ENCODE measurements around the gene TLE6. TPM values are rescaled to one million over a fixed set of nuclear protein-coding genes. Genes with fewer than 3 reads are reported as not detected.
"Not testable (repeated sequence)": the region's sequence is repeated elsewhere in the genome, so short reads cannot be mapped to it uniquely, and the experiment has no call there.

The TLE6 gene
- total RNA-seq, 1 donor from 2014 or later = not detected

DNA sequence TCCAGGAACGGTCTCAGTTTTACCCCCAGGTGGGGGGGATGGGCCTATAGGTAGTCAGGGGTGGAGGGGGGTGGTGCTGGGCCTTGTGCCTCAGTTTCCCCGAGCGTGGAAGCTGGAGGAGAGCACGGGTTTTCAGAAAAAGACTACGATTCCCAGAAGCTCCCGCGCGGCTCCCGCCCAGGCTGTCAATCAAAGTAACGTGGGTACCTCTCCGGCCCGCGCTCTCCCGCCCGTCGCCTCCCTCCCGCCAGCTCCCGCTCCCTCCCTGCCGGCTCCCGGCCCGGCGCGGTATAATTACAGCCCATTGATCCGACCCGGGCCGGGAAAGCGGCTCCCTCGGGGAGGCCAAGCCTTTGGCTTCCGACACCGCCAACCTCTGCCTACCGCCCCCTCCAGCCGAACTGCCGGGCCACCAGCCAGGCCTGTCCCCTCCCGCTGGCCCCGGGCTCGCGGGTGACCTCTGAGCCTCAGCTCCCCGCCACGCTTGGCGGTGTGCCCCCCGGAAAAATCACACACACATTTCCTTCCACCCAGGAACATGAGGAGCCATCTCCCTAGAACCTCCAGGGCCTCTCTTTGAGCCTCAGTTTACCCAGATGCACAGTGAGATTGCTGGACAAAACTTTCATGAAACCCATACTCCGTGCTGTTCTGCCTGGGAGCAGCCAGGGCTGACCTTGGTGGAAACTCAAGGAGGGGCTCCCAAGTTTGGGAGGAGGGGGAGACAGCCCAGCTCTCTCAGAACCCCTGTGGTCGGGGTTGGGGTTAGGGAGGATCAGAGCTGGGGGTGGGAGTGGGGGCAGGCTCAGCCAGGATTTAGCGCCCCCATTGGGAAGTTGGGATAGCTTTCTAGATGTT, 59.0 kb downstream of the TLE6 start:
- Mint-ChIP-seq H3K36me3 (ENCODE audit: unreplicated experiment) (no peaks in the 10 kb centered on the region), H3K27ac (ENCODE audit: unreplicated experiment) (no peak overlapping the region), H3K4me1 (ENCODE audit: low read depth, unreplicated experiment) (peaks cover 13% of the 10 kb centered on the region), H3K4me3 (ENCODE audit: unreplicated experiment) (peak overlapping the region; percentile 85), H3K27me3 (ENCODE audit: unreplicated experiment) (peaks cover 52% of the 10 kb centered on the region), H3K9me3 (ENCODE audit: unreplicated experiment) (peaks cover 14% of the 10 kb centered on the region)
- DNase-seq = peak; percentile 96
- TF ChIP-seq, protein P1, sequence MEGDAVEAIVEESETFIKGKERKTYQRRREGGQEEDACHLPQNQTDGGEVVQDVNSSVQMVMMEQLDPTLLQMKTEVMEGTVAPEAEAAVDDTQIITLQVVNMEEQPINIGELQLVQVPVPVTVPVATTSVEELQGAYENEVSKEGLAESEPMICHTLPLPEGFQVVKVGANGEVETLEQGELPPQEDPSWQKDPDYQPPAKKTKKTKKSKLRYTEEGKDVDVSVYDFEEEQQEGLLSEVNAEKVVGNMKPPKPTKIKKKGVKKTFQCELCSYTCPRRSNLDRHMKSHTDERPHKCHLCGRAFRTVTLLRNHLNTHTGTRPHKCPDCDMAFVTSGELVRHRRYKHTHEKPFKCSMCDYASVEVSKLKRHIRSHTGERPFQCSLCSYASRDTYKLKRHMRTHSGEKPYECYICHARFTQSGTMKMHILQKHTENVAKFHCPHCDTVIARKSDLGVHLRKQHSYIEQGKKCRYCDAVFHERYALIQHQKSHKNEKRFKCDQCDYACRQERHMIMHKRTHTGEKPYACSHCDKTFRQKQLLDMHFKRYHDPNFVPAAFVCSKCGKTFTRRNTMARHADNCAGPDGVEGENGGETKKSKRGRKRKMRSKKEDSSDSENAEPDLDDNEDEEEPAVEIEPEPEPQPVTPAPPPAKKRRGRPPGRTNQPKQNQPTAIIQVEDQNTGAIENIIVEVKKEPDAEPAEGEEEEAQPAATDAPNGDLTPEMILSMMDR (IDR thresholded peaks at IDR 0.05; ENCODE audit: partially characterized antibody, unreplicated experiment) = no peak

GRCh38 chr19:3036977-3037544, 59.7 kb downstream of the TLE6 start:
- not testable (repeated sequence) for DNase-seq; H3K36me3 Mint-ChIP-seq (ENCODE audit: unreplicated experiment); H3K27ac Mint-ChIP-seq (ENCODE audit: unreplicated experiment); H3K4me3 Mint-ChIP-seq (ENCODE audit: unreplicated experiment)
- Mint-ChIP-seq H3K4me1 (ENCODE audit: low read depth, unreplicated experiment) (peaks cover 13% of the 10 kb centered on the region), H3K9me3 (ENCODE audit: unreplicated experiment) (peaks cover 11% of the 10 kb centered on the region), H3K27me3 (ENCODE audit: unreplicated experiment) (peaks cover 47% of the 10 kb centered on the region)

DNA sequence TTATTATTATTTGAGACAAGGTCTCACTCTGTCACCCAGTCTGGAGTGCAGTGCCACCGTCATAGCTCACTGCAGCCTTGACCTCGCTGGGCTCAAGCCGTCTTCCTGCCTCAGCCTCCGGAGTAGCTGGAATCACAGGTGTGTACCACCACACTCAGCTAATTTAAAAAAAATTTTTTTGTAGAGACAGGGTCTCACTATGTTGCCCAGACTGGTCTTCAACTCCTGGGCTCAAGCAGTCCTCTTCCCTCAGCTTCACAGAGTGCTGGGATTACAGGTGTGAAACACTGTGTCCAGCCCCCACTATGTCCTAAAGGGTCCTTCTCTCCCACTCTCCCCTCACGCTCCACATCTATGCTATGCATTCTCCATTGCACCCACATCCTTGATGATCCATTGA, 60.9 kb downstream of the TLE6 start:
- H3K9me3 Mint-ChIP-seq (ENCODE audit: unreplicated experiment) = peaks cover 9% of the 10 kb centered on the region
- H3K36me3 Mint-ChIP-seq (ENCODE audit: unreplicated experiment) = no peaks in the 10 kb centered on the region
- H3K4me3 Mint-ChIP-seq (ENCODE audit: unreplicated experiment) = no peak overlapping the region
- H3K4me1 Mint-ChIP-seq (ENCODE audit: low read depth, unreplicated experiment) = peaks cover 16% of the 10 kb centered on the region
- no peak for DNase-seq
- TF ChIP-seq, protein P1 (IDR thresholded peaks at IDR 0.05; ENCODE audit: partially characterized antibody, unreplicated experiment) = no peak
- no peak overlapping the region for H3K27ac Mint-ChIP-seq (ENCODE audit: unreplicated experiment)
- H3K27me3 Mint-ChIP-seq (ENCODE audit: unreplicated experiment) = peaks cover 44% of the 10 kb centered on the region

DNA sequence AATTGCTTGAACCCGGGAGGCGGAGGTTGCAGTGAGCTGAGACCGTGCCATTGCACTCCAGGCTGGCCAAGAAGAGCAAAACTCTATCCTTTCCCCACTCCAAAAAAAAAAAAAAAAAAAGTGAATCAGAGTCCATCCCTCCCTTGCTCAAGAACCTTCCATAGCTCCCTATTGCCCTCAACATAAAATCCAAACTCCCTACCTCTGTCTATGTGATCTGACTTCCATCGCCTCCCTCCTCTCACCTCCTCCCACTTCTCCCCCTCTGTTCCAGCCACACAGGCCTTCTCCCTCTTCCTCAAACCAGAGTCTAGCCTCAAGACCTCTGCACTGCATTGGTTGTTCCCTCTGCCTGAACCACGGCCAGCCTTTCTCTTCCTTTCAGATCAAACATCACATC, 61.8 kb downstream of the TLE6 start:
- H3K4me3 Mint-ChIP-seq (ENCODE audit: unreplicated experiment) = no peak overlapping the region

GRCh38 chr19:3039641-3040077, 62.3 kb downstream of the TLE6 start:
- H3K36me3 Mint-ChIP-seq (ENCODE audit: unreplicated experiment) = no peaks in the 10 kb centered on the region
- H3K27me3 Mint-ChIP-seq (ENCODE audit: unreplicated experiment) = peaks cover 35% of the 10 kb centered on the region
- no peak for DNase-seq
- H3K4me3 Mint-ChIP-seq (ENCODE audit: unreplicated experiment) = no peak overlapping the region
- peaks cover 11% of the 10 kb centered on the region for H3K4me1 Mint-ChIP-seq (ENCODE audit: low read depth, unreplicated experiment)
- no peak overlapping the region for H3K27ac Mint-ChIP-seq (ENCODE audit: unreplicated experiment)
- peaks cover 4% of the 10 kb centered on the region for H3K9me3 Mint-ChIP-seq (ENCODE audit: unreplicated experiment)
- TF ChIP-seq, protein P1 (IDR thresholded peaks at IDR 0.05; ENCODE audit: partially characterized antibody, unreplicated experiment) = no peak

More for the DNA sequence above, 61.8 kb downstream of the TLE6 start:
- DNase-seq = no peak
- Mint-ChIP-seq H3K27me3 (ENCODE audit: unreplicated experiment) (peaks cover 38% of the 10 kb centered on the region), H3K27ac (ENCODE audit: unreplicated experiment) (no peak overlapping the region), H3K9me3 (ENCODE audit: unreplicated experiment) (peaks cover 7% of the 10 kb centered on the region), H3K4me1 (ENCODE audit: low read depth, unreplicated experiment) (peaks cover 14% of the 10 kb centered on the region), H3K36me3 (ENCODE audit: unreplicated experiment) (no peaks in the 10 kb centered on the region)
- TF ChIP-seq, protein P1 (IDR thresholded peaks at IDR 0.05; ENCODE audit: partially characterized antibody, unreplicated experiment) = no peak
